Measurements from ENCODE around the gene SIGLEC6.
A peak's percentile ranks its signal among the peaks of the same experiment; 100 is the strongest.

The SIGLEC6 gene

DNA sequence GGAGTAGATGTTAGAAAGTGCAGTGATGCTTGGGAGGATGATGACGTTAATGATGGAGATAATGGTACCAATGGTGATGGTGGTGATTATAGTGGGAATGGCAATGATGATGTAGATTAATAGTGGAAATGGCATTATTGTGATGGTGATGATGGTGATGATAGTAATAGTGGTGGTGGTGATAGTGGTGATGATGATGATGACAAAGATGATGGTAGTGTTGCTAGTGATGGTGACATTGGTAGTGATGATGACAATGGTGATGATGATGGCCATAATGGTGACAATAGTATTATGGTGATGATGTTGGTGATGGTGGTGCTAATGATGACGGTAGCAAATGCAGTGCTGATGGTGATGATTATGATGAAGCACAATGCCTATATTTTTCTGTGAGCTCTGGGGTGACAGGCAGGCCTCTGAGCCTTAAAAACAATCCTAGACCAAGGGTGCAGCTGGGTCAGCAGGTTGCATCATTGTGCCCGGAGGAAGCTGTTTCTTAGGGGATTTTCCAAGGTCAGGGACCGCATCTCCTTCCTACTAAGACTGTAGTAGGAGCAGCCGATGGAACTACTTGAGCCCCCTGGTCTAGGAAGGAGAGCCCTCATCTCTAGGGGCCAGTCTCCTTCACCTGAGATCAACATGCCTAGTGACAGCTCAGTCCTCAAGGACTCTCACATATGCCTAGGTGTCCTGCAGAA, 45.4 kb downstream of the SIGLEC6 start:
- Histone ChIP-seq H3K27me3 (ENCODE audit: low read depth, low read length) (no peaks in the 10 kb centered on the region), H3K36me3 (ENCODE audit: control insufficient read depth in 1 of 2, insufficient read depth in 2 of 2, low read length in 2 of 2) (no peaks in the 10 kb centered on the region), H3K4me3 (ENCODE audit: low read depth in 1 of 2, low read length in 2 of 2) (no peak overlapping the region), H3K9me3 (ENCODE audit: control insufficient read depth in 1 of 2, low read length in 2 of 2) (no peaks in the 10 kb centered on the region), H3K27ac (ENCODE audit: low read length) (no peak overlapping the region), H3K4me1 (ENCODE audit: control insufficient read depth in 1 of 2, insufficient read depth in 2 of 2, low read length in 2 of 2) (no peaks in the 10 kb centered on the region)

DNA sequence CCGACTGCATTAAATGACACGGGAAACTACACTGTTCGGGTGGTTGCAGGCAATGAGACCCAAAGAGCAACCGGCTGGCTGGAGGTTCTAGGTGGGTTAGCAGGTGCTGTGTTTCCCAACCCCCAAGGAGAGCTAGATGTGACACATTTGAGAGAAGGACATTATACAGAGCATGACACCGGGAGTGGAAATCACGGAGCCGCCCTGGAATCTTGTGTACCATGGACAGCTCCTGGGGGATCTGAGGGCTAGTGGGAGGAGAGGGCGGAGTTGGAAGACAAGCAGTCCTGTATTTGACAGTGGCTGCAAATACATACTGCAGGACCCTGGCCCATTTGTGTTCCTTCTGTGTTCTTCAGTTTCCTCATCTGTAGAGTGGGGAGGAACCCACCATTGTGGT, 50.9 kb downstream of the SIGLEC6 start:
- Histone ChIP-seq H3K27ac (ENCODE audit: low read length) (no peak overlapping the region), H3K4me1 (ENCODE audit: control insufficient read depth in 1 of 2, insufficient read depth in 2 of 2, low read length in 2 of 2) (no peaks in the 10 kb centered on the region), H3K36me3 (ENCODE audit: control insufficient read depth in 1 of 2, insufficient read depth in 2 of 2, low read length in 2 of 2) (no peaks in the 10 kb centered on the region), H3K9me3 (ENCODE audit: control insufficient read depth in 1 of 2, low read length in 2 of 2) (no peaks in the 10 kb centered on the region), H3K27me3 (ENCODE audit: low read depth, low read length) (peaks cover 6% of the 10 kb centered on the region), H3K4me3 (ENCODE audit: low read depth in 1 of 2, low read length in 2 of 2) (no peak overlapping the region)

DNA sequence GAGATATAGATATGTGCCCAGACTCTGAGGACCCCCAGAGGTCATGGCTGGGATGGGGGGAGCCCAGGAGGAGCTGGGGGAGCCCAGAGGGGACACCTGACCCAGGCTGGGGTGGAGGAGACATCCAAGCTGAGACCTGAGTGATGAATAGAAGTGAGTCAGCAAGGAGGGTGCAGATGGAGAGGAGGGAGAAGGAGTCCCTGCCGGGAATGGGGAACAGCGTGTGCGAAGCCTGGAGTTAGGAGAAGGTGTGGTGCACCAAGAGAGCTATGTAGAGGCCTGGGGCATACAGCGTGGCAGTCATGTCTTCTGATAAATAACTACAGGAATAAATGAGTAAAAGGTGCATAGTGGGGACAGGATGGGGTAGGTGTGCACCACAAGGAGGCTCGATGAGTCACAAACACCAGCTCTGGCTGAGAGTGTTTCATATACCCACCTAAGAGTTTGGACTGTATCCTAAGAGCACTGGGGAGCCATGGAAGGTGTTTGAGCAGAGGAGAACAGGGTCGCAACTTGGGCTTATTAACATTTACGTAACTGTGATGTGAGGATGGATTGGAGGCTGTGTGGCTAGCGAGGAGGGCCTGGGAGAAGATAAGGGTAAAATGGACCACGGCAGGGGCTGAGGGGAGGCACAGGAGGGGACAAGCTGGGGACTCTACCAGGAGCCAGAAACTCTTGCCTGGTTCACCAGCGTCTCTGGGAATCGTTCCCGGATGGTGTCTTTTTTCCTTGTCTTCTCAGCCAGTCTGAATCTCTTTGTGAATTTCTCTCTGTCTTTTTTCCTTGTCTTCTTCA, 51.7 kb downstream of the SIGLEC6 start:
- peaks cover 6% of the 10 kb centered on the region for H3K27me3 ChIP-seq (ENCODE audit: low read depth, low read length)
- no peaks in the 10 kb centered on the region for H3K9me3 ChIP-seq (ENCODE audit: control insufficient read depth in 1 of 2, low read length in 2 of 2)
- no peak overlapping the region for H3K27ac ChIP-seq (ENCODE audit: low read length)
- no peaks in the 10 kb centered on the region for H3K36me3 ChIP-seq (ENCODE audit: control insufficient read depth in 1 of 2, insufficient read depth in 2 of 2, low read length in 2 of 2)
- no peaks in the 10 kb centered on the region for H3K4me1 ChIP-seq (ENCODE audit: control insufficient read depth in 1 of 2, insufficient read depth in 2 of 2, low read length in 2 of 2)
- no peak overlapping the region for H3K4me3 ChIP-seq (ENCODE audit: low read depth in 1 of 2, low read length in 2 of 2)

DNA sequence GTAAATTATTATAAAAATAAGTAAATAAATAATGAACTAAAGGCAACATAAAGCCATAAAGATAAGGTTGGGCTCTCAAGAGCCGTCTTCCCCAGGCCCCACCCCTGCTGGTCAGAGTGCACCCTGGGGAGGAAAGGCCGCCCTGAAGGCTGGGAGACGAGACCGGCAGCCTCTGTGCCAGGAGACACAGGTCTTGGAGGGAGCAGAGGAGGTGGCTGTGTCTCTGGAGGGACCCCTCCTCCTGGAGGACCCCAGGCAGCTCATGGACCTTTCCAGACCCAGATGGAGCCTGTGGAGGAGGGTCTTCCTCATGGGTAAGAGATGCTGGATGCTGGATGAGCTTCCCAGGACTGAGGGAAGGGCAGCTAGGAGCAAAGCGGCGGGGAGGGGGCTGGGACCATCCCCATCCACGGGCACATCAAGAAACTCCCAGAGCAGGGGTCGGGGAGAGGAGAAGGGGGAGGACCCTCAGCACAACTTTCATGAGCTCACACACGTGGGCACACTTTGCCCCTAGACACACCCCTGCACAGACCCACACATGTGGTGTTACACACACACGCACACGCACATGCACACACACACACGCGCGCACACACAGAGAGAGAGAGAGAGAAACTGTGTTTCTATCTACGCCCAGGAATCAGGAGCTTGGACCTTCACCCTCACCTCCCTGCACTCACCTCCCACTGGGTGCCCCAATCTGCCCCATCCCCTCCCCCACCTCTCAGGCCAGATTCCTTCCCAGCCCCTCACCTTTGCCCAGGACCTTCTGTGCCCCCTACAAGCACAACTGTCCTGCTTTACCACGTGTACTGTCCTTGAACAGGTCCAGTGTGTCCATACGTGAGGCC, 52.9 kb downstream of the SIGLEC6 start, which contains the start of gene CEACAM18:
Gene CEACAM18 (plus strand): TSS at position 159 of the 854 bp plus-strand sequence.
- Histone ChIP-seq H3K36me3 (ENCODE audit: control insufficient read depth in 1 of 2, insufficient read depth in 2 of 2, low read length in 2 of 2) (no peaks in the 10 kb centered on the region), H3K27ac (ENCODE audit: low read length) (no peak within 1 kb of the TSS), H3K9me3 (ENCODE audit: control insufficient read depth in 1 of 2, low read length in 2 of 2) (no peaks in the 10 kb centered on the region), H3K4me3 (ENCODE audit: low read depth in 1 of 2, low read length in 2 of 2) (peak within 1 kb of the TSS in 1 of 2 donors; percentile 16), H3K27me3 (ENCODE audit: low read depth, low read length) (peaks cover 6% of the 10 kb centered on the region), H3K4me1 (ENCODE audit: control insufficient read depth in 1 of 2, insufficient read depth in 2 of 2, low read length in 2 of 2) (no peaks in the 10 kb centered on the region)

DNA sequence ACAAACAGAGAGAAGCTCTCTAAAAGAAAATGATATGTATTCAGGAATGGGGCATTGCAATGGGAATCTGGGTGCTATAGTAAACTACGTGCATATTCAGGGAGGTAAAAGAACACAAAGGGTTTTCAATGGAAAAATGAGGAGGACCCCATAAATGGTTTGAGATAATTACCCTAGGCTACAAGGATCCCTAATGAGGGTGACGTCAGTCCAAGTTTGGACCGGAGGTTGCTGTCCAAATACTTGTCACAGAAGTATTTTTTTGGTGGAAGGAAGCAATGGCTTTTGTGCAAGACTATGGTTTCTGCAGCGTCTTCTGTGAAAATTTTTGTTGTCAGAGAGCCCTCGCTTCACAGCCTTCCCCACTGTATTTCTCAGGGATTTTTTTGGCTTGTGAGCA, 54.1 kb downstream of the SIGLEC6 start:
- Histone ChIP-seq H3K4me1 (ENCODE audit: control insufficient read depth in 1 of 2, insufficient read depth in 2 of 2, low read length in 2 of 2) (no peaks in the 10 kb centered on the region), H3K27me3 (ENCODE audit: low read depth, low read length) (peaks cover 6% of the 10 kb centered on the region), H3K4me3 (ENCODE audit: low read depth in 1 of 2, low read length in 2 of 2) (no peak overlapping the region), H3K9me3 (ENCODE audit: control insufficient read depth in 1 of 2, low read length in 2 of 2) (no peaks in the 10 kb centered on the region), H3K27ac (ENCODE audit: low read length) (no peak overlapping the region), H3K36me3 (ENCODE audit: control insufficient read depth in 1 of 2, insufficient read depth in 2 of 2, low read length in 2 of 2) (no peaks in the 10 kb centered on the region)

DNA sequence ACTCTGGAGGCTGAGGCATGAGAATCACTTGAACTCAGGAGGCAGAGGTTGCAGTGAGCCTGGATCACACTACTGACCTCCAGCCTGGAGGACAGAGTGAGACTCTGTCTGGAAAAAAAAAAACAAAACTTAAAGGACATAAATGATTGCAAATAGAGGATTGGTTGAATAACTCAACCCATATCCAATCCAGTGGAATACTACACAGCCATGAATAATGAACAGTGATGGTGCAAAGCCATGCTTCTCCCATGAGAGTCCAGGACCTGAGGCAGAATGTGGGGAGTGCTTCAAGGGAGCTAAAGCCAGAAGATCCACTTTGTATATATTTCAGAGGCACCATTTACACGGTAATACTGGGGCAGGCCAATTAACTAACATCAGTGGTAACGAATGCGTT, 55.3 kb downstream of the SIGLEC6 start:
- no peaks in the 10 kb centered on the region for H3K4me1 ChIP-seq (ENCODE audit: control insufficient read depth in 1 of 2, insufficient read depth in 2 of 2, low read length in 2 of 2)
- no peaks in the 10 kb centered on the region for H3K9me3 ChIP-seq (ENCODE audit: control insufficient read depth in 1 of 2, low read length in 2 of 2)
- H3K27ac ChIP-seq (ENCODE audit: low read length) = no peak overlapping the region
- no peaks in the 10 kb centered on the region for H3K36me3 ChIP-seq (ENCODE audit: control insufficient read depth in 1 of 2, insufficient read depth in 2 of 2, low read length in 2 of 2)
- H3K4me3 ChIP-seq (ENCODE audit: low read depth in 1 of 2, low read length in 2 of 2) = no peak overlapping the region
- peaks cover 6% of the 10 kb centered on the region for H3K27me3 ChIP-seq (ENCODE audit: low read depth, low read length)

DNA sequence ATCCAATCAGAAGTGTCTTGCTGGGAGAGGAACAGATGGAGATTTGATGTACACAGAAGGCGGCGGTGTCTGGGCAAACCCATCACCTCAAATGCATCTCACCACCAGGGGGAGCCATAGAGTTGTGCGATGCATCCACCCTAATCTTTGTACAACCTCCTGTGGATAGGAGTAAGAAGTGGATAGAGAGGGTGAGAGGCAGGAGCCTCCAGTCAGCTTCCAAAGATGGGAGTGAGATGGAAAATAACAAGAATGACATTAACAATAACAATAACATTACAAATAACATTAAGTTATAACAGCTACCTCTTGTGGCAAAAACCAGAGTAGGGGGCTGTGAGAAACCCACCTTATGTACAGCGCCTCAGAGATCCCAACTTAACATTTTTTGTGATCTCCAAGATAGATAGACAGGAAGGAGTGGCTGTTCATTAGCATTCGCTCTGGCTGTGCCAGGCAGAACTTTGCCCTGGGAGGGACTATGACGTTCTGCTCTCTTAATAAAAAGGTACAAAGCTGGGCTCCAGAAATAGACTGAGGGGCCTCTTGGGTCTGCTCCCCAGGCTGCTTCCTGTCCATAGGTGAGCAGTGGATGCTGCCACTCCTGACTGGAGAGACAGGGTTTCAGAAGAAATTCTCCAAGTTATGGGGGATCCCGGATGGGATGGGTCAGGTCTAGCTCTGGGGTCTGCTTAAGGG, 58.3 kb downstream of the SIGLEC6 start:
- peak overlapping the region; percentile 47 for H3K27ac ChIP-seq (ENCODE audit: low read length)
- no peaks in the 10 kb centered on the region for H3K36me3 ChIP-seq (ENCODE audit: control insufficient read depth in 1 of 2, insufficient read depth in 2 of 2, low read length in 2 of 2)

DNA sequence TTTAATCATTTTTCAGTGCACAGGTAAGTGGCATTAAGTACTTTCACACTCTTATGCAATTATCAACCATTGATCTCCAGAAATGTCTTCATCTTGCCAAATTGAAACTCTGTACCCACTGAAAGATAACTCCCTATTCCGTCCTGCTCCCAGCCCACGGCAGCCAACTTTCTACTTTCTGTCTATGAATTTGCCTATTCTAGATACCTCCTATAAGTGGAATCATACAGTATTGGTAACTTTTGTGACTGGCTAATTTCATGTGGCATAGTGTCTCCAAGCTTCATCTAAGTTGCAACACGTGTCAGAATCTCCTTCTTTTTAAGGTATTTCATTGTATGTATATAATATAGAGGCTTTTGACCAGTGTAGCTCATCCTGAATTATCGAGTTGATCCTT, 58.9 kb downstream of the SIGLEC6 start:
- H3K4me1 ChIP-seq (ENCODE audit: control insufficient read depth in 1 of 2, insufficient read depth in 2 of 2, low read length in 2 of 2) = no peaks in the 10 kb centered on the region
- H3K4me3 ChIP-seq (ENCODE audit: low read depth in 1 of 2, low read length in 2 of 2) = no peak overlapping the region
- H3K36me3 ChIP-seq (ENCODE audit: control insufficient read depth in 1 of 2, insufficient read depth in 2 of 2, low read length in 2 of 2) = no peaks in the 10 kb centered on the region
- H3K27ac ChIP-seq (ENCODE audit: low read length) = no peak overlapping the region
- no peaks in the 10 kb centered on the region for H3K9me3 ChIP-seq (ENCODE audit: control insufficient read depth in 1 of 2, low read length in 2 of 2)
- no peaks in the 10 kb centered on the region for H3K27me3 ChIP-seq (ENCODE audit: low read depth, low read length)

More for the DNA sequence above, 58.3 kb downstream of the SIGLEC6 start:
- H3K27me3 ChIP-seq (ENCODE audit: low read depth, low read length) = no peaks in the 10 kb centered on the region
- no peaks in the 10 kb centered on the region for H3K4me1 ChIP-seq (ENCODE audit: control insufficient read depth in 1 of 2, insufficient read depth in 2 of 2, low read length in 2 of 2)
- no peaks in the 10 kb centered on the region for H3K9me3 ChIP-seq (ENCODE audit: control insufficient read depth in 1 of 2, low read length in 2 of 2)
- H3K4me3 ChIP-seq (ENCODE audit: low read depth in 1 of 2, low read length in 2 of 2) = no peak overlapping the region

DNA sequence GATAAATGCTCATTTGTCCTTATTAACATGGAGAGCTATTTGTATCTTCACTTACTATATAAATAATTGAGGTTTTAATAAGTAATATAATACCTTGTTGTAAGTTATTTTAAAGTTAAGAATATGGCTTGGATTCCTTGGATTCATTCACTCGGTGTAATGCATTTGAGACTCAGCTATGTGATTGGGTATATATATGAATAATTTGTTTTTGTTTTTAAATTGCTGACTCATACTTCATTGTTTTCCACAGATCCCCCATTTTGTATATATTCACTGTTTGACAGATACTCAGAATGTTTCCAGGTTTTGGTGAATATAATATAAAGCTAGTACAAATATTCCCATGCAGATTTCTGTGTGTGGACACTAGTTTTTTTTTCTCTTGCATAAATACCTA, 59.9 kb downstream of the SIGLEC6 start:
- no peaks in the 10 kb centered on the region for H3K9me3 ChIP-seq (ENCODE audit: control insufficient read depth in 1 of 2, low read length in 2 of 2)
- H3K36me3 ChIP-seq (ENCODE audit: control insufficient read depth in 1 of 2, insufficient read depth in 2 of 2, low read length in 2 of 2) = no peaks in the 10 kb centered on the region
- H3K4me1 ChIP-seq (ENCODE audit: control insufficient read depth in 1 of 2, insufficient read depth in 2 of 2, low read length in 2 of 2) = no peaks in the 10 kb centered on the region
- no peak overlapping the region for H3K4me3 ChIP-seq (ENCODE audit: low read depth in 1 of 2, low read length in 2 of 2)
- H3K27ac ChIP-seq (ENCODE audit: low read length) = no peak overlapping the region
- H3K27me3 ChIP-seq (ENCODE audit: low read depth, low read length) = no peaks in the 10 kb centered on the region

DNA sequence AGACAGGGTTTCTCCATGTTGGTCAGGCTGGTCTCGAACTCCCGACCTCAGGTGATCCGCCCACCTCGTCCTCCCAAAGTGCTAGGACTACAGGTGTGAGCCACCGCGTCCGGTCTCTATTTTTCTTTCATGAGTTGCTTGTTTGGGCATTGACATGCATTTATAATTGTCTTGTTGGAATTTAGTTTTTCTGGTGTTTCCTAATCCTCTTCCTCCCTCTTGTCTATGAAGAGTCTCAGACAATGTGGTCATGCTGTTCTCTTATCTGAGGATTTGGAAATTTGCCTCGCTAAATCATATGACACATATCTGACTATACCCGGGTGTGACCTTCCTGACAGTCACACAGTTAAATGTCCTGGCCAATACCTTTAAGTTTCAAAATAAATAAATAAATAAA, 60.5 kb downstream of the SIGLEC6 start:
- H3K4me3 ChIP-seq (ENCODE audit: low read depth in 1 of 2, low read length in 2 of 2) = no peak overlapping the region
- H3K9me3 ChIP-seq (ENCODE audit: control insufficient read depth in 1 of 2, low read length in 2 of 2) = no peaks in the 10 kb centered on the region
- H3K27ac ChIP-seq (ENCODE audit: low read length) = no peak overlapping the region
- no peaks in the 10 kb centered on the region for H3K4me1 ChIP-seq (ENCODE audit: control insufficient read depth in 1 of 2, insufficient read depth in 2 of 2, low read length in 2 of 2)
- no peaks in the 10 kb centered on the region for H3K27me3 ChIP-seq (ENCODE audit: low read depth, low read length)
- H3K36me3 ChIP-seq (ENCODE audit: control insufficient read depth in 1 of 2, insufficient read depth in 2 of 2, low read length in 2 of 2) = no peaks in the 10 kb centered on the region

DNA sequence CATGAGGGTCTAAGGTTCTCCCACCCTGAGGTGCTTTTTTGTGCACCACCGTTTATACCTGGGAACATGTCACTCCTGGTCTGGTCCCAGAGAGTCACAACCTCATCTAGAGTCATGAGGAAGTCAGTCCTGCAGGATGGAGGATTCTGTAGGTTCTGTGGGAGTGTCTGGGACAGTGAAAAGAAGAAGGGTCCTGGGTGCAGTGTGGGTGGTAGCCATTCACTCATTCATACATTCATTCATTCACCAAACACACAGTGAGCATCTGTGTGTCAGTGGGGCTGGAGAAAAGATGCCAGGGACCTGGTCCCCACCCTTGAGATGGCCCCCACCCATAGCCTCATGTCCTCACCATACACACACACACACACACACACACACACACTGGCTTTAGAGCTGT, 61.8 kb downstream of the SIGLEC6 start:
- no peaks in the 10 kb centered on the region for H3K4me1 ChIP-seq (ENCODE audit: control insufficient read depth in 1 of 2, insufficient read depth in 2 of 2, low read length in 2 of 2)
- H3K27me3 ChIP-seq (ENCODE audit: low read depth, low read length) = no peaks in the 10 kb centered on the region
- no peak overlapping the region for H3K4me3 ChIP-seq (ENCODE audit: low read depth in 1 of 2, low read length in 2 of 2)
- H3K36me3 ChIP-seq (ENCODE audit: control insufficient read depth in 1 of 2, insufficient read depth in 2 of 2, low read length in 2 of 2) = no peaks in the 10 kb centered on the region
- no peak overlapping the region for H3K27ac ChIP-seq (ENCODE audit: low read length)
- no peaks in the 10 kb centered on the region for H3K9me3 ChIP-seq (ENCODE audit: control insufficient read depth in 1 of 2, low read length in 2 of 2)
